Measurements from ENCODE around the gene MGMT.

The MGMT gene

DNA sequence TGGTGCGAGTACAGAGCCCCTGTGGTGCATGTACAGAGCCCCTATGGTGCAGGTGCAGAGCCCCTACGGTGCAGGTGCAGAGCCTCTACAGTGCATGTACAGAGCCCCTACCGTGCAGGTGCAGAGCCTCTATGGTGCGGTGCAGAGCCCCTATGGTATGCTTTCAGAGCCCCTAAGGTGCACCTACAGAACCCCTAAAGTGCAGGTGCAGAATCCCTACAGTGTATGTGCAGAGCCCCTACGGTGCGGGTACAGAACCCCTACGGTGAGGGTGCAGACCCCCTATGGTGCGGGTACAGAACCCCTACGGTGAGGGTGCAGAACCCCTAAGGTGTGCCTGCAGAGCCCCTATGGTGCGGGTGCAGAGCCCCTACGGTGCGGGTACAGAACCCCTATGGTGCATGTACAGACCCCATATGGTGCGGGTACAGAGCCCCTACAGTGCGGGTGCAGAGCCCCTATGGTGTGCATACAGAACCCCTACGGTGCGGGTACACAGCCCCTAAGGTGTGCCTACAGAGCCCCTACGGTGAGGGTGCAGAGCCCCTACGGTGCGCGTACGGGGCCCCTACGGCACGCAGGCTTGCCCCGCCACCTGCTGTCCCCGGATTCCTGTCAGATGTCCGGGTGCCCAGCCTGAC is 53.5 kb downstream of the MGMT start:
- H3K9me2 ChIP-seq (replicated peaks; ENCODE audit: insufficient read depth, low read length): no peaks in the 10 kb centered on the region
- DNase-seq: no peak
- no peak overlapping the region for H3K4me3 ChIP-seq (ENCODE audit: low read length)
- H3K79me2 ChIP-seq (ENCODE audit: low read length): no peaks in the 10 kb centered on the region
- no peak overlapping the region for H2AFZ ChIP-seq (ENCODE audit: low read length)
- no peaks in the 10 kb centered on the region for H3K36me3 ChIP-seq (replicated peaks; ENCODE audit: insufficient read depth, low read length)
- no peaks in the 10 kb centered on the region for H4K20me1 ChIP-seq (ENCODE audit: insufficient read depth, low read length)
- no peaks in the 10 kb centered on the region for H3F3A ChIP-seq (ENCODE audit: insufficient read depth, low read length)
- H3K27me3 ChIP-seq (replicated peaks; ENCODE audit: insufficient read depth, low read length): no peaks in the 10 kb centered on the region
- TF ChIP-seq EZH2 (optimal IDR thresholded peaks at IDR 0.05; ENCODE audit: low read depth, low read length) (no peak), EZH2phosphoT487 (IDR thresholded peaks at IDR 0.05; ENCODE audit: low read length) (no peak)
- TF ChIP-seq, protein P1, sequence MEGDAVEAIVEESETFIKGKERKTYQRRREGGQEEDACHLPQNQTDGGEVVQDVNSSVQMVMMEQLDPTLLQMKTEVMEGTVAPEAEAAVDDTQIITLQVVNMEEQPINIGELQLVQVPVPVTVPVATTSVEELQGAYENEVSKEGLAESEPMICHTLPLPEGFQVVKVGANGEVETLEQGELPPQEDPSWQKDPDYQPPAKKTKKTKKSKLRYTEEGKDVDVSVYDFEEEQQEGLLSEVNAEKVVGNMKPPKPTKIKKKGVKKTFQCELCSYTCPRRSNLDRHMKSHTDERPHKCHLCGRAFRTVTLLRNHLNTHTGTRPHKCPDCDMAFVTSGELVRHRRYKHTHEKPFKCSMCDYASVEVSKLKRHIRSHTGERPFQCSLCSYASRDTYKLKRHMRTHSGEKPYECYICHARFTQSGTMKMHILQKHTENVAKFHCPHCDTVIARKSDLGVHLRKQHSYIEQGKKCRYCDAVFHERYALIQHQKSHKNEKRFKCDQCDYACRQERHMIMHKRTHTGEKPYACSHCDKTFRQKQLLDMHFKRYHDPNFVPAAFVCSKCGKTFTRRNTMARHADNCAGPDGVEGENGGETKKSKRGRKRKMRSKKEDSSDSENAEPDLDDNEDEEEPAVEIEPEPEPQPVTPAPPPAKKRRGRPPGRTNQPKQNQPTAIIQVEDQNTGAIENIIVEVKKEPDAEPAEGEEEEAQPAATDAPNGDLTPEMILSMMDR (IDR thresholded peaks at IDR 0.05; ENCODE audit: low read length): no peak
- H3K9me3 ChIP-seq (replicated peaks; ENCODE audit: insufficient read depth, low read length): no peaks in the 10 kb centered on the region
- no peak overlapping the region for H3K4me2 ChIP-seq (ENCODE audit: low read depth, low read length)
- no peak overlapping the region for H3K27ac ChIP-seq (ENCODE audit: low read length)
- H3K4me1 ChIP-seq (ENCODE audit: low read length): no peaks in the 10 kb centered on the region
- no peak overlapping the region for H3K9ac ChIP-seq (ENCODE audit: low read length)

DNA sequence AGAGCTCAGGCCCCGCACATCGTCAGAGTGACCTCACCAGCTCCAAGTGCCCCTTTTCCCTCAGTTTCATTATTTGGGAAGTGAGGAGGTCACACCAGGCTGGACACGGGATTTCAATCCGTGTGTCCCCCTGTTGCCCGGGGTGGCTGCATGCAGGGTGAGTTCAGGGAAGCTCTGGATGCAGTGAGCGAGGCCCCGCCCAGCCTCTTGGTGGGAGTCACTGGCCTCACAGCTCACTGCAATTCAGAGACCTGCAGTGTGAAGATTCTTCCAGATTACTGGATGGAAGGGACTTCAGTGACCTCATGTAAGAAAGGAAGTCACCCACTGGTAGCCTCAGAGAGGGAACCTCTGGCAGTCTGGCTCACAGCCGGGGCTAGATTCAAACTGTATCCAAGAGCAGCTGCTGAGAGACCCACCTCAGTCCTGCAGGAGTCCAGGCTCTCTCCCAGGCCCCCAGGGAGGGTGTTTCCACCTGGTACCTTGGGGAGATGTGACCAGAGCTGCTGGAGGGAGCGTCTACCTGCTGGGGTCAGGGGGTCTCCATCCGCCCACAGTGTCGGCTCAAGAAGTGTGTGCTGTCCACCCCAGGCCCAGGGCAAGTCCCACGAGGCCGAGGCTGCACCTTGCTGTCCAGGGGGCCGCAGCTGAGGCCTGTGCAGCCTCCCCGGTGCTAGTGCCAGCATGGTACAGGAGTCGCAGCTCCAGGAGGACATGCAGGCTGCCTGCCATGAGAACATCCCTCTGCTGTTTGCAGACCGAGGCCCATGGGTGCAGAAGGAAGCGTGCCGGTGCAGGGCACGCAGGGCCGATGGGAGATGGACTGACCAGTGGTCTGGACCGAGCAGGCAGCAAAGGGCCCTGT is 54.4 kb downstream of the MGMT start:
- no peak for DNase-seq
- H3K27ac ChIP-seq (ENCODE audit: low read length): no peak overlapping the region
- no peaks in the 10 kb centered on the region for H3K9me3 ChIP-seq (replicated peaks; ENCODE audit: insufficient read depth, low read length)
- no peak overlapping the region for H3K4me3 ChIP-seq (ENCODE audit: low read length)
- H3K4me2 ChIP-seq (ENCODE audit: low read depth, low read length): no peak overlapping the region
- H2AFZ ChIP-seq (ENCODE audit: low read length): no peak overlapping the region
- no peaks in the 10 kb centered on the region for H3K79me2 ChIP-seq (ENCODE audit: low read length)
- no peaks in the 10 kb centered on the region for H3K36me3 ChIP-seq (replicated peaks; ENCODE audit: insufficient read depth, low read length)
- H3K9ac ChIP-seq (ENCODE audit: low read length): no peak overlapping the region
- no peaks in the 10 kb centered on the region for H3K4me1 ChIP-seq (ENCODE audit: low read length)
- no peaks in the 10 kb centered on the region for H3K9me2 ChIP-seq (replicated peaks; ENCODE audit: insufficient read depth, low read length)
- TF ChIP-seq EZH2phosphoT487 (IDR thresholded peaks at IDR 0.05; ENCODE audit: low read length) (no peak), EZH2 (optimal IDR thresholded peaks at IDR 0.05; ENCODE audit: low read depth, low read length) (no peak)
- TF ChIP-seq, protein P1 (IDR thresholded peaks at IDR 0.05; ENCODE audit: low read length): no peak
- no peaks in the 10 kb centered on the region for H4K20me1 ChIP-seq (ENCODE audit: insufficient read depth, low read length)
- no peaks in the 10 kb centered on the region for H3F3A ChIP-seq (ENCODE audit: insufficient read depth, low read length)
- no peaks in the 10 kb centered on the region for H3K27me3 ChIP-seq (replicated peaks; ENCODE audit: insufficient read depth, low read length)

DNA sequence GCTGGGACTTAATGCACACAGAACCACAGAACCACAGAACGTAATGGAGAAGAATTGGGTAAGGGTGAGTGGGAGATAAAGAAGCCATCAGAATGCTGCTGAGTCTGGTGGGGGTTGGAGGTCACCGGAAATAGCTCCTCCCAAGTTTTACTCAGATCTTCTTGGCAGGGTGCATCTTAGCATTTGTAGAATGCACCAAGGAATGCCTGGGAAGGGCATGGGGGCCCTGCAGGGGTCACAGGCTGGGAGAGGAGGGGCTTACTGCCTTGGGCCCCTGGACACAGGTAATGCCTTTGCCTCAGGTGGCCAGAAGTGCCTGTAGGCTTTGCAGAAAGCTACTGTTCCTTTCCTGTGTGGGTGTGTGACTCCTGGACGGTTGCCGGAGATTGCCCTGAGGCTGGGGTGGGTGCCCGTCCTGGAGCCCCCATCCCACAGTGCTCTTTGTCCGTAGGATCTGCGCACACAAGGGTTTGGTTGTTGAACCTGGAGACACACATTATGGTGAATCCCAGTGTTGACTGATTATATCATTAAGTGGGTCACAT is 55.1 kb downstream of the MGMT start:
- H3F3A ChIP-seq (ENCODE audit: insufficient read depth, low read length): no peaks in the 10 kb centered on the region
- H4K20me1 ChIP-seq (ENCODE audit: insufficient read depth, low read length): no peaks in the 10 kb centered on the region
- no peak overlapping the region for H3K9ac ChIP-seq (ENCODE audit: low read length)
- H3K36me3 ChIP-seq (replicated peaks; ENCODE audit: insufficient read depth, low read length): no peaks in the 10 kb centered on the region
- no peak overlapping the region for H2AFZ ChIP-seq (ENCODE audit: low read length)
- DNase-seq: no peak
- TF ChIP-seq EZH2 (optimal IDR thresholded peaks at IDR 0.05; ENCODE audit: low read depth, low read length) (no peak), EZH2phosphoT487 (IDR thresholded peaks at IDR 0.05; ENCODE audit: low read length) (no peak)
- TF ChIP-seq, protein P1 (IDR thresholded peaks at IDR 0.05; ENCODE audit: low read length): no peak
- no peak overlapping the region for H3K4me2 ChIP-seq (ENCODE audit: low read depth, low read length)
- H3K4me3 ChIP-seq (ENCODE audit: low read length): no peak overlapping the region
- H3K27me3 ChIP-seq (replicated peaks; ENCODE audit: insufficient read depth, low read length): no peaks in the 10 kb centered on the region
- no peak overlapping the region for H3K27ac ChIP-seq (ENCODE audit: low read length)
- no peaks in the 10 kb centered on the region for H3K9me2 ChIP-seq (replicated peaks; ENCODE audit: insufficient read depth, low read length)
- H3K4me1 ChIP-seq (ENCODE audit: low read length): no peaks in the 10 kb centered on the region
- H3K9me3 ChIP-seq (replicated peaks; ENCODE audit: insufficient read depth, low read length): no peaks in the 10 kb centered on the region
- no peaks in the 10 kb centered on the region for H3K79me2 ChIP-seq (ENCODE audit: low read length)
